HCT116 (cell line): Measurements from ENCODE around the gene CASK. TPM values are rescaled to one million over a fixed set of nuclear protein-coding genes. Genes with fewer than 3 reads are reported as not detected.

Source experiments
- ATAC-seq: fragments of 200-7000 bp; cut with Tn5 transposase; 2 replicates; pipeline ENCODE4 v1.9.1; 2020; ENCODE audit warnings: mild to moderate bottlenecking, moderate library complexity
- BruUV-seq: library from RNA; stranded (reverse); fragments of 400-500 nt; replicated peaks from 2 replicates; lab custom pipeline; 2021; lab: Mats Ljungman, UMichigan
- CTCF ChIA-PET: fragments of 300-600 bp; sonication (Branson Sonifier 250); formaldehyde crosslinking; loops from one replicate; lab custom pipeline; 2021; ENCODE audit warnings: antibody characterized with exemption; lab: Charles Lee
- POLR2A ChIA-PET: fragments of 300-600, 350-600 bp; sonication (Branson Sonifier 250); formaldehyde crosslinking; loops from one replicate; lab custom pipeline; 2021; ENCODE audit warnings: antibody characterized with exemption; lab: Charles Lee
- RAD21 ChIA-PET, 2 experiments: fragments of 300-600 bp; sonication (Branson Sonifier 250); formaldehyde crosslinking; loops; one replicate each; lab custom pipeline; 2023; ENCODE audit warnings: low total read pairs in 2 of 2; ENCODE audit not compliant: uncharacterized antibody in 2 of 2, unreplicated experiment in 2 of 2, low non-redundant PET in 1 of 2; lab: Charles Lee
- DNase-seq: peaks from one replicate; pipeline ENCODE4 v3.0.0-alpha.2; 2010; ENCODE audit warnings: low read depth, low spot score
- H2AFZ ChIP-seq: fragments of 200-600 bp; shearing (Covaris generic), sonication (generic); 2 replicates; pipeline ENCODE4 v1.6.1; 2017; ENCODE audit warnings: low read depth, mixed run types, mixed read lengths, antibody characterized with exemption, low read length; ENCODE audit not compliant: poor library complexity, severe bottlenecking
- H3K27ac ChIP-seq: 2 replicates; pipeline ENCODE4 v1.5.1; 2012; ENCODE audit warnings: low read depth, low read length
- H3K27me3 ChIP-seq: fragments of 200-600 bp; sonication (generic); 2 replicates; pipeline ENCODE4 v1.6.1; 2016; ENCODE audit warnings: mixed run types, low read length, mixed read lengths; ENCODE audit not compliant: insufficient read depth
- H3K36me3 ChIP-seq, 2 experiments: fragments of 200-500 bp in 1 of 2; fragments of 200-600 bp in 1 of 2; sonication (Bioruptor generic) in 1 of 2; sonication (generic) in 1 of 2; 2 replicates each; pipeline versions ENCODE4 v1.5.1 to v1.6.1; 2014 to 2016; ENCODE audit warnings: low read length in 2 of 2, inconsistent platforms in 1 of 2, mixed read lengths in 1 of 2, mixed run types in 1 of 2; ENCODE audit not compliant: insufficient read depth in 2 of 2, control insufficient read depth in 1 of 2
- H3K4me1 ChIP-seq, 2 experiments: fragments of 200-600 bp in 1 of 2; sonication (generic) in 1 of 2; 2 replicates each; pipeline versions ENCODE4 v1.5.1 to v1.6.1; 2012 to 2017; ENCODE audit warnings: low read length in 2 of 2, inconsistent platforms in 1 of 2, mild to moderate bottlenecking in 1 of 2, mixed read lengths in 1 of 2, mixed run types in 1 of 2, moderate library complexity in 1 of 2; ENCODE audit not compliant: insufficient read depth in 2 of 2, control insufficient read depth in 1 of 2
- H3K4me2 ChIP-seq: fragments of 200-600 bp; sonication (generic); 2 replicates; pipeline ENCODE4 v1.6.1; 2017; ENCODE audit warnings: mixed run types, low read length, mixed read lengths
- H3K4me3 ChIP-seq, 2 experiments: fragments of 200-600 bp in 1 of 2; sonication (generic) in 1 of 2; replicated peaks in 1 of 2; 2 replicates each; pipeline ENCODE4 v1.5.1; 2011 to 2016; ENCODE audit warnings: low read length in 2 of 2, control low read depth in 1 of 2, low read depth in 1 of 2, mild to moderate bottlenecking in 1 of 2, mixed read lengths in 1 of 2, mixed run types in 1 of 2
- H3K79me2 ChIP-seq: fragments of 200-600 bp; sonication (generic); 2 replicates; pipeline ENCODE4 v1.6.1; 2017; ENCODE audit warnings: mild to moderate bottlenecking, mixed run types, low read length, moderate library complexity, mixed read lengths; ENCODE audit not compliant: insufficient read depth
- H3K9ac ChIP-seq: fragments of 200-600 bp; sonication (generic); 2 replicates; pipeline ENCODE4 v1.6.1; 2016; ENCODE audit warnings: low read length, mixed read lengths
- H3K9me2 ChIP-seq: fragments of 200-600 bp; sonication (generic), shearing (Covaris generic); 2 replicates; pipeline ENCODE4 v1.6.1; 2017; ENCODE audit warnings: mixed run types, mild to moderate bottlenecking, moderate library complexity; ENCODE audit not compliant: insufficient read depth
- H3K9me3 ChIP-seq, 2 experiments: fragments of 200-500 bp in 1 of 2; fragments of 200-600 bp in 1 of 2; sonication (Bioruptor generic) in 1 of 2; sonication (generic) in 1 of 2; 2 replicates each; pipeline ENCODE4 v1.6.1; 2014 to 2017; ENCODE audit warnings: low read length in 2 of 2, mixed read lengths in 2 of 2, inconsistent platforms in 1 of 2, low read depth in 1 of 2, mild to moderate bottlenecking in 1 of 2, mixed run types in 1 of 2, moderate library complexity in 1 of 2; ENCODE audit not compliant: control insufficient read depth in 1 of 2, insufficient read depth in 1 of 2
- H4K20me1 ChIP-seq: fragments of 200-600 bp; sonication (generic), shearing (Covaris generic); 2 replicates; pipeline ENCODE4 v1.6.1; 2017; ENCODE audit warnings: mixed run types, mild to moderate bottlenecking, moderate library complexity; ENCODE audit not compliant: insufficient read depth
- CEBPB ChIP-seq: IDR thresholded peaks from 2 replicates; pipeline ENCODE4 v1.6.1; 2012; ENCODE audit warnings: low read depth
- CTCF ChIP-seq, 3 experiments: fragments of 200-600 bp in 1 of 3; sonication (generic) in 1 of 3; IDR thresholded peaks in 2 of 3; conservative IDR thresholded peaks in 1 of 3; 2 replicates each; pipeline ENCODE4 v1.5.1; 2012 to 2017; ENCODE audit warnings: low read depth in 2 of 3, low read length in 2 of 3, antibody characterized with exemption in 1 of 3, borderline replicate concordance in 1 of 3, control low read depth in 1 of 3, mild to moderate bottlenecking in 1 of 3, mixed read lengths in 1 of 3, mixed run types in 1 of 3, moderate library complexity in 1 of 3; ENCODE audit not compliant: insufficient read depth in 1 of 3
- EGR1 ChIP-seq: IDR thresholded peaks from 2 replicates; pipeline ENCODE4 v1.6.1; 2012; ENCODE audit warnings: low read depth
- ELF1 ChIP-seq: IDR thresholded peaks from 2 replicates; pipeline ENCODE4 v1.6.1; 2012; ENCODE audit warnings: low read depth, borderline replicate concordance
- EZH2phosphoT487 ChIP-seq: fragments of 200-600 bp; IDR thresholded peaks from 2 replicates; pipeline ENCODE4 v1.6.1; 2018; ENCODE audit warnings: antibody characterized with exemption, borderline replicate concordance
- FOSL1 ChIP-seq: IDR thresholded peaks from 2 replicates; pipeline ENCODE4 v1.6.1; 2012; ENCODE audit warnings: low read depth
- JUND ChIP-seq: IDR thresholded peaks from 2 replicates; pipeline ENCODE4 v1.6.1; 2012
- POLR2A ChIP-seq: IDR thresholded peaks from 2 replicates; pipeline ENCODE4 v1.7.0; 2011; ENCODE audit warnings: borderline replicate concordance; ENCODE audit not compliant: insufficient read depth, insufficient read length; ENCODE audit errors: extremely low read depth
- SP1 ChIP-seq: IDR thresholded peaks from 2 replicates; pipeline ENCODE4 v1.6.1; 2012; ENCODE audit warnings: low read depth
- ZFX ChIP-seq: fragments of 450-650 bp; IDR thresholded peaks from 2 replicates; pipeline ENCODE4 v1.6.1; 2017
- intact Hi-C: fragments of 100-400 bp; cut with micrococcal nuclease; formaldehyde crosslinking; loops from 2 replicates; pipeline ENCODE4 v1.10.0; 2022
- total RNA-seq: library from RNA; stranded (reverse); gene quantifications from one replicate; pipeline ENCODE4 v1.2.1, GENCODE V29; 2021; ENCODE audit not compliant: unreplicated experiment
- TF ChIP-seq, protein P1 (sequence below): IDR thresholded peaks from 2 replicates; pipeline ENCODE4 v1.6.1; 2011; ENCODE audit warnings: mild to moderate bottlenecking, low read length, moderate library complexity; ENCODE audit not compliant: insufficient replicate concordance; ENCODE audit errors: extremely low read depth

Gene CASK
- total RNA-seq, 1 experiment from 2014 or later: 39.0 TPM

- DNase-seq (no peak), ATAC-seq (no peak)
- TF ChIP-seq CTCF (IDR thresholded peaks at IDR 0.05 in 2 of 3, conservative IDR thresholded peaks at IDR 0.05 in 1 of 3; ENCODE audit: borderline replicate concordance in 1 of 3, insufficient read depth in 1 of 3, low read depth in 2 of 3, low read length in 2 of 3) (peak in 2 of 3 experiments; percentile 20 to 28; a peak in 2 of 6 replicates), POLR2A (no peak)
- Histone ChIP-seq H3K9ac (no peak overlapping the region), H3K4me2 (no peak overlapping the region), H3K4me3 (no peak overlapping the region), H3K36me3 (no peaks in the 10 kb centered on the region), H3K4me1 (no peaks in the 10 kb centered on the region), H3K9me3 (no peaks in the 10 kb centered on the region), H3K27me3 (no peaks in the 10 kb centered on the region), H3K79me2 (peaks cover 4% of the 10 kb centered on the region; the same call in 1 of the 2 replicates), H3K27ac (no peak overlapping the region), H4K20me1 (no peaks in the 10 kb centered on the region), H2AFZ (no peak overlapping the region), H3K9me2 (no peaks in the 10 kb centered on the region)
- BruUV-seq: no TSS peak
- intact Hi-C loops: no loop called here
- CTCF ChIA-PET: interaction anchor here (0.6 kb wide), 1 partner anchor 94 kb away, joined by 3 read pairs; no protein-coding TSS in a partner anchor
- POLR2A ChIA-PET: no interaction called here
- RAD21 ChIA-PET: no interaction called here
Observed at GRCh38 chrX:41863343-41864203, 59.8 kb downstream of the CASK start.

GRCh38 chrX:41862562-41863184 lies 60.7 kb downstream of the CASK start:
- H3K9me3 ChIP-seq: no peaks in the 10 kb centered on the region
- no peaks in the 10 kb centered on the region for H3K9me2 ChIP-seq
- RAD21 ChIA-PET: no interaction called here
- no peak overlapping the region for H3K9ac ChIP-seq
- no peak overlapping the region for H3K4me3 ChIP-seq
- CTCF ChIA-PET: interaction anchor here (0.6 kb wide), 1 partner anchor 94 kb away, joined by 3 read pairs; no protein-coding TSS in a partner anchor
- BruUV-seq: no TSS peak
- H3K4me1 ChIP-seq: no peaks in the 10 kb centered on the region
- no peak for DNase-seq
- H3K4me2 ChIP-seq: no peak overlapping the region
- intact Hi-C loops: no loop called here
- POLR2A ChIA-PET: no interaction called here
- H3K27ac ChIP-seq: no peak overlapping the region
- no peaks in the 10 kb centered on the region for H3K36me3 ChIP-seq
- no peak for ATAC-seq
- no peaks in the 10 kb centered on the region for H3K27me3 ChIP-seq
- no peak overlapping the region for H2AFZ ChIP-seq
- no peaks in the 10 kb centered on the region for H4K20me1 ChIP-seq
- peaks cover 10% of the 10 kb centered on the region for H3K79me2 ChIP-seq
- TF ChIP-seq ZFX (no peak), EGR1 (no peak), ELF1 (no peak), SP1 (no peak), FOSL1 (no peak), EZH2phosphoT487 (no peak), CEBPB (no peak), JUND (no peak)
- TF ChIP-seq, protein P1, sequence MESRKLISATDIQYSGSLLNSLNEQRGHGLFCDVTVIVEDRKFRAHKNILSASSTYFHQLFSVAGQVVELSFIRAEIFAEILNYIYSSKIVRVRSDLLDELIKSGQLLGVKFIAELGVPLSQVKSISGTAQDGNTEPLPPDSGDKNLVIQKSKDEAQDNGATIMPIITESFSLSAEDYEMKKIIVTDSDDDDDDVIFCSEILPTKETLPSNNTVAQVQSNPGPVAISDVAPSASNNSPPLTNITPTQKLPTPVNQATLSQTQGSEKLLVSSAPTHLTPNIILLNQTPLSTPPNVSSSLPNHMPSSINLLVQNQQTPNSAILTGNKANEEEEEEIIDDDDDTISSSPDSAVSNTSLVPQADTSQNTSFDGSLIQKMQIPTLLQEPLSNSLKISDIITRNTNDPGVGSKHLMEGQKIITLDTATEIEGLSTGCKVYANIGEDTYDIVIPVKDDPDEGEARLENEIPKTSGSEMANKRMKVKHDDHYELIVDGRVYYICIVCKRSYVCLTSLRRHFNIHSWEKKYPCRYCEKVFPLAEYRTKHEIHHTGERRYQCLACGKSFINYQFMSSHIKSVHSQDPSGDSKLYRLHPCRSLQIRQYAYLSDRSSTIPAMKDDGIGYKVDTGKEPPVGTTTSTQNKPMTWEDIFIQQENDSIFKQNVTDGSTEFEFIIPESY: no peak
